ENCODE data around the gene PCDHGB7. TPM values are rescaled to one million over a fixed set of nuclear protein-coding genes. Genes with fewer than 3 reads are reported as not detected.
"Not testable (repeated sequence)": the region's sequence is repeated elsewhere in the genome, so short reads cannot be mapped to it uniquely, and the experiment has no call there.

PCDHGB7 gene
- polyA plus RNA-seq, 1 of the 3 experiments (the other 2 are of a cell fraction) = 19.1 TPM

DNA sequence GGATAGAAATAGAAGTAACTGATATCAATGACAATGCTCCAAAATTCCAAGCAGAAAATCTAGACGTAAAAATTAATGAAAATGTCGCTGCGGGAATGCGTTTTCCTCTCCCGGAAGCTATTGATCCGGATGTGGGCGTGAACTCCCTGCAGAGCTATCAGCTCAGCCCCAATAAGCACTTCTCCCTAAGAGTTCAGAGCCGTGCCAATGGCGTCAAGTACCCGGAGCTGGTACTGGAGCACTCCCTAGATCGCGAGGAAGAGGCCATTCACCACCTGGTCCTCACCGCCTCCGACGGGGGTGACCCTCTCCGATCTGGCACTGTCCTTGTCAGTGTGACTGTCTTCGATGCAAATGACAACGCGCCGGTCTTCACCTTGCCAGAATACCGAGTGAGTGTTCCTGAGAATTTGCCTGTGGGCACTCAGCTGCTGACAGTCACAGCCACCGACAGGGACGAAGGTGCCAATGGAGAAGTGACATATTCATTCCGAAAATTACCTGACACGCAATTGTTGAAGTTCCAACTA lies 3.9 kb upstream of the PCDHGB7 start:
- no peak overlapping the region for H3K27ac ChIP-seq (ENCODE audit: low read depth in 2 of 2, low read length in 1 of 2)
- no peaks in the 10 kb centered on the region for H4K20me1 ChIP-seq (ENCODE audit: insufficient read depth)
- 92% methylated on average over 23 of the region's 25 CpGs for WGBS (ENCODE audit: low lambda C conversion rate)
- no peaks in the 10 kb centered on the region for H3K79me2 ChIP-seq (ENCODE audit: insufficient read depth)
- CTCF ChIA-PET = interaction anchor here (0.9 to 2.5 kb wide), 5 partner anchors 11 to 329 kb away, joined by 3 to 11 read pairs (median 4); no protein-coding TSS in a partner anchor
- DNase-seq = no peak
- POLR2A ChIA-PET = no interaction called here
- no peaks in the 10 kb centered on the region for H3K9me3 ChIP-seq
- H3K9ac ChIP-seq = no peak overlapping the region
- peaks cover 4% of the 10 kb centered on the region for H3F3A ChIP-seq (replicated peaks; ENCODE audit: insufficient read depth)
- no peak for TF ChIP-seq TCF12 (IDR thresholded peaks at IDR 0.05)
- TF ChIP-seq EZH2phosphoT487 (IDR thresholded peaks at IDR 0.05; ENCODE audit: borderline replicate concordance, low read depth) = no peak
- TF ChIP-seq POLR2AphosphoS5 (IDR thresholded peaks at IDR 0.05; ENCODE audit: low read depth, low read length) = no peak
- TF ChIP-seq, protein P1, sequence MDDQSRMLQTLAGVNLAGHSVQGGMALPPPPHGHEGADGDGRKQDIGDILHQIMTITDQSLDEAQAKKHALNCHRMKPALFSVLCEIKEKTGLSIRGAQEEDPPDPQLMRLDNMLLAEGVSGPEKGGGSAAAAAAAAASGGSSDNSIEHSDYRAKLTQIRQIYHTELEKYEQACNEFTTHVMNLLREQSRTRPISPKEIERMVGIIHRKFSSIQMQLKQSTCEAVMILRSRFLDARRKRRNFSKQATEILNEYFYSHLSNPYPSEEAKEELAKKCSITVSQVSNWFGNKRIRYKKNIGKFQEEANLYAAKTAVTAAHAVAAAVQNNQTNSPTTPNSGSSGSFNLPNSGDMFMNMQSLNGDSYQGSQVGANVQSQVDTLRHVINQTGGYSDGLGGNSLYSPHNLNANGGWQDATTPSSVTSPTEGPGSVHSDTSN (IDR thresholded peaks at IDR 0.05) = no peak
- no peaks in the 10 kb centered on the region; a peak in 1 of 4 replicates for H3K4me1 ChIP-seq (ENCODE audit: control insufficient read depth in 1 of 2, insufficient read depth in 2 of 2, low read depth in 1 of 2, low read length in 1 of 2)
- H3K4me2 ChIP-seq = no peak overlapping the region
- H3K4me3 ChIP-seq (ENCODE audit: low read depth in 2 of 2, low read length in 1 of 2) = no peak overlapping the region; a peak in 2 of 4 replicates
- H3K36me3 ChIP-seq (replicated peaks in 1 of 2; ENCODE audit: control insufficient read depth in 1 of 2, insufficient read depth in 2 of 2, low read length in 1 of 2) = no peaks in the 10 kb centered on the region
- no peaks in the 10 kb centered on the region for H3K27me3 ChIP-seq (ENCODE audit: insufficient read depth)
- H3K9me2 ChIP-seq = no peaks in the 10 kb centered on the region
- H2AFZ ChIP-seq (ENCODE audit: low read depth) = no peak overlapping the region

DNA sequence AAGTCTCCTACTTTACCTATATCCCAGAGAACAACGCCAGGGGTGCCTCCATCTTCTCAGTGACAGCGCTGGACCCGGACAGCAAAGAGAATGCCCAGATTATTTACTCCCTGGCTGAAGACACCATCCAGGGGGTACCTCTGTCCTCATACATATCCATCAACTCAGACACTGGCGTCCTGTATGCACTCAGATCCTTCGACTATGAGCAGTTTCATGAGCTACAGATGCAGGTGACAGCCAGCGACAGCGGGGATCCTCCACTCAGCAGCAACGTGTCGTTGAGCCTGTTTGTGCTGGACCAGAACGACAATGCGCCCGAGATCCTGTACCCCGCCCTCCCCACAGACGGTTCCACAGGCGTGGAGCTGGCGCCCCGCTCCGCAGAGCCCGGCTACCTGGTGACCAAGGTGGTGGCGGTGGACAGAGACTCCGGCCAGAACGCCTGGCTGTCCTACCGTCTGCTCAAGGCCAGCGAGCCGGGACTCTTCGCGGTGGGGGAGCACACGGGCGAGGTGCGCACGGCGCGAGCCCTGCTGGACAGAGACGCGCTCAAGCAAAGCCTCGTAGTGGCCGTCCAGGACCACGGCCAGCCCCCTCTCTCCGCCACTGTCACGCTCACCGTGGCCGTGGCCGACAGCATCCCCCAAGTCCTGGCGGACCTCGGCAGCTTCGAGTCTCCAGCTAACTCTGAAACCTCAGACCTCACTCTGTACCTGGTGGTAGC lies 2.8 kb upstream of the PCDHGB7 start:
- H3K9me3 ChIP-seq; H3K9me2 ChIP-seq; H3K4me2 ChIP-seq; H3K27me3 ChIP-seq (ENCODE audit: insufficient read depth); H2AFZ ChIP-seq (ENCODE audit: low read depth); H3K36me3 ChIP-seq (replicated peaks in 1 of 2; ENCODE audit: control insufficient read depth in 1 of 2, insufficient read depth in 2 of 2, low read length in 1 of 2); H3K79me2 ChIP-seq (ENCODE audit: insufficient read depth); H3K4me1 ChIP-seq (ENCODE audit: control insufficient read depth in 1 of 2, insufficient read depth in 2 of 2, low read depth in 1 of 2, low read length in 1 of 2); H3K27ac ChIP-seq (ENCODE audit: low read depth in 2 of 2, low read length in 1 of 2); POLR2A ChIA-PET; DNase-seq; H4K20me1 ChIP-seq (ENCODE audit: insufficient read depth); H3K9ac ChIP-seq; H3K4me3 ChIP-seq (ENCODE audit: low read depth in 2 of 2, low read length in 1 of 2); H3F3A ChIP-seq (replicated peaks; ENCODE audit: insufficient read depth): not testable (repeated sequence)
- WGBS (ENCODE audit: low lambda C conversion rate) = 86% methylated on average over 25 of the region's 46 CpGs
- CTCF ChIA-PET = interaction anchor here (0.7 to 2.5 kb wide), 3 partner anchors 9 to 149 kb away, joined by 3 to 9 read pairs (median 5); no protein-coding TSS in a partner anchor

DNA sequence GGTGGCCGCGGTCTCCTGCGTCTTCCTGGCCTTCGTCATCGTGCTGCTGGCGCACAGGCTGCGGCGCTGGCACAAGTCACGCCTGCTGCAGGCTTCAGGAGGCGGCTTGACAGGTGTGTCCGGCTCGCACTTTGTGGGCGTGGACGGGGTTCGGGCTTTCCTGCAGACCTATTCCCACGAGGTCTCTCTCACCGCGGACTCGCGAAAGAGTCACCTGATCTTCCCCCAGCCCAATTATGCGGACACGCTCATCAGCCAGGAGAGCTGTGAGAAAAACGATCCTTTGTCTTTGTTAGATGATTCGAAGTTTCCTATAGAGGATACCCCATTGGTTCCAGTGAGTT lies 2.2 kb upstream of the PCDHGB7 start:
- DNase-seq; H3K4me3 ChIP-seq (ENCODE audit: low read depth in 2 of 2, low read length in 1 of 2); CTCF ChIA-PET; H3K9me2 ChIP-seq; H3K4me1 ChIP-seq (ENCODE audit: control insufficient read depth in 1 of 2, insufficient read depth in 2 of 2, low read depth in 1 of 2, low read length in 1 of 2); H2AFZ ChIP-seq (ENCODE audit: low read depth); H3K9ac ChIP-seq; H3F3A ChIP-seq (replicated peaks; ENCODE audit: insufficient read depth); H3K27me3 ChIP-seq (ENCODE audit: insufficient read depth); H3K9me3 ChIP-seq; H3K27ac ChIP-seq (ENCODE audit: low read depth in 2 of 2, low read length in 1 of 2); H3K4me2 ChIP-seq; H4K20me1 ChIP-seq (ENCODE audit: insufficient read depth); POLR2A ChIA-PET; H3K36me3 ChIP-seq (replicated peaks in 1 of 2; ENCODE audit: control insufficient read depth in 1 of 2, insufficient read depth in 2 of 2, low read length in 1 of 2): not testable (repeated sequence)
- 89% methylated on average over 22 of the region's 24 CpGs for WGBS (ENCODE audit: low lambda C conversion rate)
- H3K79me2 ChIP-seq (ENCODE audit: insufficient read depth) = peaks cover 12% of the 10 kb centered on the region; the same call in 1 of the 2 replicates
